Activated naive CD8-positive, alpha-beta T cell treated with anti-CD3 and anti-CD28 coated beads, Interleukin-2, amount 50 U/mL, for 16 hours (primary cell): ENCODE data around the gene KRTAP19-4.
"Not testable (repeated sequence)": the region's sequence is repeated elsewhere in the genome, so short reads cannot be mapped to it uniquely, and the experiment has no call there.

Experiments
- DNase-seq: peaks from one replicate; pipeline ENCODE4 v3.0.0-alpha.2; 2020; ENCODE audit warnings: low read depth, low spot score

KRTAP19-4 gene

DNA sequence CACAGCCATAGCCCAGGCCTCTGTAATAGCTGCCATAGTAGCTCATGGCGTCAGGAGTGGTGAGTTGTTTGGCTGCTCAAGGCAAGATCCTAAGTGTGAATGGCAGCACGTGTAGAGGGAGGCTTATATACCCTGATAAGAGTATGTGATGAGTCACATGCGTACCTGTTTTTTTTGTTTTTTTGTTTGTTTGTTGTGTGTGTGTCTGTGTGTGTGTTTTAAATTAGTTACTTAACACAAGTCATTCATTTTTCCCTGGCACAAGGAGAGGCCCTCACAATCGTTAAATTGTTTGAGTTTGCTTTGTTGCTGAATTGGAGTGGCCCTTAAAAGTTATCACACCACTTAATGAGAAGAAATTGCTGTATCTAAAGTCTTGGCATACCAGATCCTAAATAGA is at the start of gene KRTAP19-4:
Gene KRTAP19-4 (minus strand): TSS at position 101 of the 400 bp plus-strand sequence. CDS start 55 bp downstream, at position 46.
- DNase-seq = no peak

GRCh38 chr21:30541764-30542163 is 44.8 kb upstream of the KRTAP19-4 start, which contains the start of gene KRTAP19-6:
Gene KRTAP19-6, minus strand, starts transcription at chr21:30541864. Its CDS starts 31 bp downstream, at chr21:30541833.
- no peak for DNase-seq

- no peak for DNase-seq
These were observed 21.9 kb upstream of the KRTAP19-4 start for GRCh38 chr21:30518876-30519275.

DNA sequence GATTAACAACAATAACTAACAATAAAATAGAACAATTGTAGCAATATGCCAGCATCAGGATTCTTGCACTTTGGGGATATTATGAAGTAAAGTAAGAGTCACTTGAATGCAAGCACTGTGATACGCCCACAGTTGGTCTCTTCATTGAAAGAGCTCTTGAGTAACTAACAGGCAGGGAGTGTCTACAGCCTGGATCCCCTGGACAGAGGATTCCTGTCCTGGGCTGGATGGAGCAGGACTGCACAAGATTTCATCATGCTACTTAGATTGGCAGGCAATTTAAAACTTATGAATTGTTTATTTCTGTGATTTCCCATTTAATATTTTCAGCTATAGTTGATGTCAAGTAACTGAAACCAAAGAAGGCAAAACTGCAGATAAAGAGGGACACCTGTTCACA is 18.7 kb upstream of the KRTAP19-4 start:
- no peak for DNase-seq

DNA sequence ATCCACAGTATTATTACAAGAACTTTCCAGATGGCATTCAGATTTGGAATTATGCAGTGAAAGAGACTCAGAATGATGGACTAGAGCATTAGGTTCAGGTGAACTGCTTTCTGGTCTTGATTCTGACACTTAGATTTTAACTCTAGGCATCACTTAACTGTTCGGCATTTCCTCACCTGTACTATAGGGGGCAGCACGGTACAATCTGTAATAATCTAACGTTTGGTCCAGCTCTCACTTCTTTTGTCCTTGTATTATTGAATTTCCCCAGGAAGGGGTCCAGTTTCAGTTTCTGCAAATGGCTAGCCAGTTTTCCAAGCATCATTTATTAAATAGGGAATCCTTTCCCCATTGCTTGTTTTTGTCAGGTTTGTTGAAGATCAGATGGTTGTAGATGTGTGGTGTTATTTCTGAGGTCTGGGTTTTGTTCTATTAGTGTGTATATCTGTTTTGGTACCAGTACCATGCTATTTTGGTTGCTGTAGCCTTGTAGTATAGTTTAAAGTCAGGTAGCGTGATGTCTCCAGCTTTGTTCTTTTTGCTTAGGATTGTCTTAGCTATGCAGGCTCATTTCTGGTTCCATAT is 8.7 kb upstream of the KRTAP19-4 start:
- not testable (repeated sequence) for DNase-seq

DNA sequence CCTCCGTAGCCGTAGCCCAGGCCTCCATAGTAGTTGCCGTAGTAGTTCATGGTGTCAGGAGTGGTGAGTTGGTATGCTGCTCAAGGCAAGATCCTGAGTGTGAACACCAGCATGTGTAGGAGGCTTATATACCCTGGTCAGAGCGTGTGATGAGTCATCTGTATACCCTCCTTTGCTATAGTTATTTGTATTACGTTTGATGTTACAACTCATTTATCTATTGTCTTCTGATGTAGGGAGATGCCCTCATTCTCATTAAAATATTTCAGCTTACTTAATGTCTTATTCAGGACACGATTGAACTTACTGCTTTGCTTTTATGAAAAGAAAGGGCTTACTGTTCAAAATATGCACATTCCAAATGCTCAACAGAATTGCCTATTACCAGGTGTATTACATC is 5.1 kb upstream of the KRTAP19-4 start, which contains the start of gene KRTAP19-5:
Gene KRTAP19-5 (minus strand): TSS at position 101 of the 400 bp plus-strand sequence. CDS start 51 bp downstream, at position 50.
- no peak for DNase-seq

- DNase-seq = no peak
These were observed 5.0 kb downstream of the KRTAP19-4 start, which contains the start of gene KRTAP19-3 for GRCh38 chr21:30491963-30492428. Gene KRTAP19-3, minus strand, starts transcription at chr21:30492013. Its CDS starts 56 bp downstream, at chr21:30491957.

GRCh38 chr21:30487336-30487735 is 9.6 kb downstream of the KRTAP19-4 start, which contains the start of gene KRTAP19-2:
Gene KRTAP19-2, minus strand, starts transcription at chr21:30487436. Its CDS starts 88 bp downstream, at chr21:30487348.
- no peak for DNase-seq

- DNase-seq = no peak
These were observed 10.8 kb downstream of the KRTAP19-4 start for GRCh38 chr21:30486180-30486579.

GRCh38 chr21:30482130-30482529 is 14.8 kb downstream of the KRTAP19-4 start:
- no peak for DNase-seq

DNA sequence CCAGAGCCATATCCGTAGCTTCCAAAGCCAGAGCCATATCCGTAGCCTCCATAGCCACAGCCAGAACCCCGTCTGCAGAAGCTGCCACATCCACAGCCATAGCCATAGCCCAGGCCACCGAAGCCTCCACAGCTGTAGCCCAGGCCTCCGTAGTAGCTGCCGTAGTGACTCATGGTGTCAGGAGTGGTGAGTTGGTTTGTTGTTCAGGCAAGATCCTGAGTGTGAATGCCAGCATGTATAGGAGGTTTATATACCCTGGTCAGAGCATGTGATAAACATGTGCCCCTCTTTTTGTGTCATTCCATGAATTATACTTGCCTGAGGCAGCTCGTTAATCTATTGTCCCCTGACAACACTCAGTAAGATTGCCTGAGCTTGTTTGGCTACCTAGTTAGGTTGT is 16.8 kb downstream of the KRTAP19-4 start, which contains the start of gene KRTAP19-1:
Gene KRTAP19-1 (minus strand): TSS at position 223 of the 400 bp plus-strand sequence. CDS start 50 bp downstream, at position 173.
- DNase-seq = no peak

DNA sequence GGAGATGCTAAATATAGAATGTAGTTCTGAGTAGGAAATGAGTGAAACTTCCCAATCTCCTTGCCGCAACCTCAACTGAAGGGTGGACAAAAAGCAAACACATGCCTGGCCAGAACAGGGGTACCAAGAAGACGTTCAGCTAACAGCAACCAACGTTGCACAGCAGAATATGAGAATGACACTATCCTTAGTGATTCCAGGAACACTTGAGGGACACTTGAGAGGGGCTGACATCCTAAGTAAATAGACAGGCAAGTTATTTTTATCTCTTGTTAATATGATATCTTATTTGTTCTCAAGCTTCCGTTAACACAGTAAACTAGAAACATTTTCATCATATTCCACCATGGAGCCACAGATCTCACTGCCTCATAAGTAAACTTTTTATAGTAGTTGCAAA is 17.7 kb downstream of the KRTAP19-4 start:
- DNase-seq = no peak

DNA sequence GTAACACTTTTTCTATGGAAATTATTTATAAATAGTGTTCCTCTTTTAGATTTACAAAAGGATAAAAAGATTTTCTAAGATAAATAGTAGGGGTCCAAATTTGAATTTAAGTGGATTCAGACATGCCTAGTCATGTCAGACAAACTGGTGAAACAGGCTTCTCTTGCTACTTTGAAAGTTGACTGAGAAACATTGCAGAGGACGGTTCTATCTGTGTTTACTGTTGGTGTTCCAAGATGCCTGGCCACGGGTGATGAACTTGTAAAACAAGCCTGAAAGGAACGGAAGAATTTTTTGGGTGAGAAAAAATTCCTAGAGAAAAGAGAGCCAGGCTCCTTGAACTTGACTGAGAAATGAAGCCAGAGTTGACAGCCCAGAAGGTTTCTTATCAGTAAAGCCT is 19.0 kb downstream of the KRTAP19-4 start:
- no peak for DNase-seq

DNA sequence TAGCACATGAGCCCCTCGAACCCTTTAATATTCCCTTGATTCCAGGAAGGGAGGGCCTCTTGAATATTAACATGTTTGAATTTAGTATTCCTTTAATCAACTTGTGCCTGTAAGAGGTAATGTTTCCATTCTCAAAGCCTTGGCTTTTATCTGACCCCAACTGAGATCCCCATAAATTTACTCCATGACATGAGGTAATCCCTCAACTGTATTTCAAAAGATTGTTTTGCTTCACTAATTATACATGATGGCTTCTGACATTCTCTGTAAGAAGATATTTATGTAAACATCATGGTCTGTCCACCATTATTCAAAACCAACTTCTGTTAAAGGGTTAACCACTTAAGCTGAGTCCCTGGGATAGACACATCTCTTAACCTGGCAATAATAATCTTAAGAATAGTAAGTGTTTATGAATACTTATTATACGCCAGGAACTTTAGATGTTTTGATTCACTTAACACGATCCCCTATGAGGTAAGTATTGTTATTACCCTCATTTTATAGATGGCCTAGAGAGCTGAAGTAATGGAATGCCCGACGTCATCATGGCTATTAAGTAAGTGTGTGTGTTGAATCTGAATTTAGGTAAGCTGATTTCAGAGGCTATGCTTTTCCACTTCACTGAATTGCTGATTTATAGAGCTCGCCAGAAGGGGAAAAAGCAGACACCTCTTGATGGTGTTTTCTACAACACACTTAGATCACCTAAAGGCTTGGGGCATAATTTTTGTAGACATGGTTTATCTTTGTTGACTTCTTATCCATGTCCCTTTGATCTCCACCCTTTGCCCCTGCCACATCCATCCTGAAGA is 27.9 kb downstream of the KRTAP19-4 start:
- DNase-seq = no peak

GRCh38 chr21:30463713-30464112 is 33.3 kb downstream of the KRTAP19-4 start:
- no peak for DNase-seq

- no peak for DNase-seq
These were observed 48.5 kb downstream of the KRTAP19-4 start for GRCh38 chr21:30448514-30448913.

DNA sequence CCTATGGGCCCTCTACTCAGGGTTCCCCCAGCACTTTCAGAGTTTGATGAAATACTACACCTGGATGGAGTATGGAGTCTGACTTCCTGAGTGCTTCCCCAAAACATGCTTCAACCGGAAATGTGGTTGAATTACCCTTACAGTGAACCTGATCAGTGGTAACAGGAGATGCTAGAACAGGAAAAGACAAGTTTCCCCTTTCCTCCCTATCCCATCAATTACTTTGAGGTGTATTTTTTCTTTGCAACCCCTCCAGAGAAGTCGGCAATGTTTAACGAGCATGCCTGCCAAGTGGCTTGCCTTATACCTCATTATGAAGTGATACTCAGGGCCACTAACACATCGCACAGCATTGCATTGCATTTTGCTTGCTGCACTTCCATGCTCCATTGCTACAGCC is 49.9 kb downstream of the KRTAP19-4 start:
- DNase-seq = no peak
